Suprapubic skin (tissue), 4 donors: ENCODE results near the gene FAM167B. TPM values are rescaled to one million over a fixed set of nuclear protein-coding genes. Genes with fewer than 3 reads are reported as not detected.
"Not testable (repeated sequence)": the region's sequence is repeated elsewhere in the genome, so short reads cannot be mapped to it uniquely, and the experiment has no call there.

ENCODE experiments used
- DNase-seq, 2 donors: peaks; one replicate each; pipeline ENCODE4 v3.0.0-alpha.2; 2019; ENCODE audit warnings: low spot score in 2 of 2
- H3K27ac ChIP-seq: fragments of 200-600 bp; sonication (generic); one replicate; pipeline ENCODE4 v1.5.1; 2019
- H3K27me3 ChIP-seq: fragments of 200-600 bp; sonication (generic); one replicate; pipeline ENCODE4 v1.5.1; 2019
- H3K36me3 ChIP-seq: fragments of 200-600 bp; sonication (generic); one replicate; pipeline ENCODE4 v1.5.1; 2019
- H3K4me1 ChIP-seq: fragments of 200-600 bp; sonication (generic); one replicate; pipeline ENCODE4 v1.5.1; 2019
- H3K4me3 ChIP-seq: fragments of 200-600 bp; sonication (generic); one replicate; pipeline ENCODE4 v1.5.1; 2019; ENCODE audit warnings: mild to moderate bottlenecking
- H3K9me3 ChIP-seq: fragments of 200-600 bp; sonication (generic); one replicate; pipeline ENCODE4 v1.5.1; 2019
- CTCF ChIP-seq, 2 donors: fragments of 200-600 bp in 1 of 2; fragments of 450-650 bp in 1 of 2; sonication (generic) in 1 of 2; IDR thresholded peaks; one replicate each; pipeline ENCODE4 v1.5.1; 2016 to 2019; ENCODE audit warnings: antibody characterized with exemption in 2 of 2, mild to moderate bottlenecking in 1 of 2, moderate library complexity in 1 of 2
- EP300 ChIP-seq: sonication (generic); formaldehyde crosslinking; IDR thresholded peaks from one replicate; pipeline ENCODE4 v1.6.1; 2017; ENCODE audit warnings: antibody characterized with exemption
- POLR2A ChIP-seq, 2 donors: fragments of 450-650 bp; IDR thresholded peaks; one replicate each; pipeline ENCODE4 v1.6.1; 2017; ENCODE audit warnings: antibody characterized with exemption in 2 of 2, mild to moderate bottlenecking in 2 of 2, moderate library complexity in 2 of 2
- POLR2AphosphoS5 ChIP-seq, 3 donors: sonication (generic); formaldehyde crosslinking; IDR thresholded peaks; one replicate each; pipeline ENCODE4 v1.6.1; 2017; ENCODE audit warnings: antibody characterized with exemption in 3 of 3
- WGBS: methylation state at CpG from one replicate; pipeline ENCODE4 v1.1.5; 2018; 5-methylcytosine and 5-hydroxymethylcytosine counted together
- total RNA-seq, 4 donors: library from RNA; depleted of rRNA; stranded (reverse); fragments of >200 nt; gene quantifications; one replicate each; pipeline ENCODE4 v1.1.0, GENCODE V29; 2016

The FAM167B gene
- total RNA-seq, 4 donors from 2014 or later: 1.5 TPM; not detected in 2

GRCh38 chr1:32289256-32289655 lies 42.2 kb downstream of the FAM167B start:
- no peak for DNase-seq
- no peak overlapping the region for H3K27ac ChIP-seq
- H3K4me1 ChIP-seq: peaks cover 17% of the 10 kb centered on the region
- 81% methylated on average over 7 of the region's 7 CpGs for WGBS
- no peak for TF ChIP-seq POLR2A (IDR thresholded peaks at IDR 0.05)
- no peak for TF ChIP-seq EP300
- no peak for TF ChIP-seq POLR2AphosphoS5 (IDR thresholded peaks at IDR 0.05)
- TF ChIP-seq CTCF (IDR thresholded peaks at IDR 0.05): no peak
- H3K36me3 ChIP-seq: no peaks in the 10 kb centered on the region
- H3K4me3 ChIP-seq: no peak overlapping the region
- H3K9me3 ChIP-seq: no peaks in the 10 kb centered on the region
- H3K27me3 ChIP-seq: no peaks in the 10 kb centered on the region

GRCh38 chr1:32291145-32291707 lies 44.2 kb downstream of the FAM167B start:
- H3K27ac ChIP-seq: peak overlapping the region; percentile 89
- no peak for TF ChIP-seq EP300
- no peak for TF ChIP-seq POLR2AphosphoS5 (IDR thresholded peaks at IDR 0.05)
- no peak for TF ChIP-seq CTCF (IDR thresholded peaks at IDR 0.05)
- no peak for TF ChIP-seq POLR2A (IDR thresholded peaks at IDR 0.05)
- H3K27me3 ChIP-seq: no peaks in the 10 kb centered on the region
- WGBS: 47% methylated on average over 10 of the region's 10 CpGs
- H3K4me1 ChIP-seq: peaks cover 17% of the 10 kb centered on the region
- no peaks in the 10 kb centered on the region for H3K36me3 ChIP-seq
- DNase-seq: no peak
- H3K9me3 ChIP-seq: no peaks in the 10 kb centered on the region
- peak overlapping the region; percentile 78 for H3K4me3 ChIP-seq

GRCh38 chr1:32291708-32292538 lies 44.9 kb downstream of the FAM167B start, which contains the start of gene HDAC1:
Gene HDAC1, plus strand, starts transcription at chr1:32292083. Its CDS starts 87 bp downstream, at chr1:32292170.
- Histone ChIP-seq H3K9me3 (no peaks in the 10 kb centered on the region), H3K27me3 (no peaks in the 10 kb centered on the region), H3K4me3 (peak within 1 kb of the TSS; percentile 78), H3K4me1 (peaks cover 17% of the 10 kb centered on the region), H3K36me3 (no peaks in the 10 kb centered on the region), H3K27ac (peak within 1 kb of the TSS; percentile 89)
- DNase-seq: peak; percentile 95
- WGBS: under 1% methylated on average over 33 of the region's 67 CpGs
- peak in 1 of 2 donors; percentile 22 for TF ChIP-seq POLR2A (IDR thresholded peaks at IDR 0.05)
- TF ChIP-seq CTCF (IDR thresholded peaks at IDR 0.05): no peak
- peak in 2 of 3 donors; percentile 17 to 22 for TF ChIP-seq POLR2AphosphoS5 (IDR thresholded peaks at IDR 0.05)
- no peak for TF ChIP-seq EP300

GRCh38 chr1:32298211-32298610 lies 51.2 kb downstream of the FAM167B start:
- not testable (repeated sequence) for H3K27ac ChIP-seq, H3K36me3 ChIP-seq, DNase-seq, H3K27me3 ChIP-seq, H3K9me3 ChIP-seq, H3K4me1 ChIP-seq, H3K4me3 ChIP-seq
- WGBS: 94% methylated on average over 16 of the region's 16 CpGs

Other genes starting within 250 kb of the FAM167B start
- gene KHDRBS1, start 233.4 kb upstream of the FAM167B start, total RNA-seq: 10 to 100 TPM; 57.2 to 85.2 (median 64.3) TPM
- gene TMEM39B, start 174.3 kb upstream of the FAM167B start, total RNA-seq: 1 to 10 TPM; 6.0 to 7.9 (median 6.9) TPM
- 10 to 100 TPM; 42.4 to 52.3 (median 46.5) TPM for gene KPNA6, start 139.2 kb upstream of the FAM167B start, total RNA-seq
- gene TXLNA, start 67.5 kb upstream of the FAM167B start, total RNA-seq: 10 to 100 TPM; 50.0 to 72.0 (median 56.3) TPM
- 1 to 10 TPM in 3 of 4 donors, under 1 TPM in 1; 0.72 to 3.5 (median 2.0) TPM for gene CCDC28B, start 46.6 kb upstream of the FAM167B start, total RNA-seq
- 1 to 10 TPM; 1.7 to 4.4 (median 3.7) TPM for gene IQCC, start 41.6 kb upstream of the FAM167B start, total RNA-seq
- not detected for gene DCDC2B, start 38.1 kb upstream of the FAM167B start, total RNA-seq
- 10 to 100 TPM in 2 of 4 donors, 1 to 10 TPM in 2; 7.7 to 18.7 (median 12.6) TPM for gene TMEM234, start 24.9 kb upstream of the FAM167B start, total RNA-seq
- gene EIF3I, start 24.8 kb upstream of the FAM167B start, total RNA-seq: 100 to 1,000 TPM in 3 of 4 donors, 10 to 100 TPM in 1; 98.8 to 211 (median 178) TPM
- gene LCK, start 4.0 kb downstream of the FAM167B start, total RNA-seq: 1 to 10 TPM in 2 of 4 donors, under 1 TPM in 2; 0.26 to 3.9 (median 1.4) TPM
- 10 to 100 TPM; 34.4 to 52.9 (median 40.2) TPM for gene HDAC1, start 44.9 kb downstream of the FAM167B start, total RNA-seq
- gene MARCKSL1, start 89.0 kb downstream of the FAM167B start, total RNA-seq: 10 to 100 TPM; 12.8 to 25.1 (median 19.3) TPM
- gene FAM229A, start 115.3 kb downstream of the FAM167B start, total RNA-seq: 10 to 100 TPM in 3 of 4 donors, 1 to 10 TPM in 1; 4.4 to 41.8 (median 16.3) TPM
- 1 to 10 TPM in 2 of 4 donors, under 1 TPM in 1, not detected in 1; 0.86 to 2.7 (median 1.3) TPM for gene TSSK3, start 115.3 kb downstream of the FAM167B start, total RNA-seq
- 100 to 1,000 TPM in 3 of 4 donors, 10 to 100 TPM in 1; 96.0 to 140 (median 120) TPM for gene BSDC1, start 147.2 kb downstream of the FAM167B start, total RNA-seq
- under 1 TPM in 1 of 4 donors, not detected in 3; 0.08 TPM for gene ZBTB8B, start 217.8 kb downstream of the FAM167B start, total RNA-seq